GM19397 (cell line): Measurements from ENCODE around the gene ALOX12B.
"Not testable (repeated sequence)": the region's sequence is repeated elsewhere in the genome, so short reads cannot be mapped to it uniquely, and the experiment has no call there.

Source experiments
- ATAC-seq: cut with Tn5 transposase; IDR thresholded peaks from one replicate; pipeline ENCODE4 v1.9.1; 2021; ENCODE audit warnings: mild to moderate bottlenecking, moderate library complexity; ENCODE audit not compliant: unreplicated experiment

Gene ALOX12B

DNA sequence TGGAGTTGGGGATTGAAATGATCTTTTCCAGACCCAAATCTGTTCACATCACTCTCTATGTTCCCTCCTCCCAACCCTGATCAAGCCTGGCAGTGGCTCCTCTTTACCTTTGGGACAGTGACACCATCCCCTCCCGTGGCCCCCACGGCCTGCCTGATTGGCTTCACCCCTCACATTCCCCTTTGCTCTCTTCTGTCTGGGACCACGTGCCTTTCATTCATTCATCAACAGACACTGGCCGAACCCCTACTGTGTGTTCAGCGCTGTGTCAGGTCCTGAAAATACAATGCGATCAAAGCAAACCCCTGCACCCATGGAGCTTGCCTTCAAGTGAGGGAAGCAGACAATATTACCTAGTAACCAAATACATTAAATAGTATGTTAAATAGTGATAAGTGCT, 2.2 kb upstream of the ALOX12B start:
- no peak for ATAC-seq

DNA sequence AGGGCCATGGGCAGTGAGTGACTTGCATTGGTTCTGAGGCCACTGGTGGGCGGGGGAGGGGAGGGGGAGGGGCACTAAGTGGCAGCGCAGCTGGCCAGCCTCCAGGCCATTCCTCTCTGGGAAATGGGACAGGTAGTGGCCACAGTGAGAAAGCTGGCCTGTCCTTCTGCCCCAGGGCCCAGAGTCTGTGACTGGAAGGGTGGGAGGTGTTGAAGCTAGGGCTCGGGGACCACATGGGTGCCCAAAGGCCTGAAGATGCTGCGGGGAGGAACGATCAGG, 375 bp upstream of the ALOX12B start:
- ATAC-seq: no peak

DNA sequence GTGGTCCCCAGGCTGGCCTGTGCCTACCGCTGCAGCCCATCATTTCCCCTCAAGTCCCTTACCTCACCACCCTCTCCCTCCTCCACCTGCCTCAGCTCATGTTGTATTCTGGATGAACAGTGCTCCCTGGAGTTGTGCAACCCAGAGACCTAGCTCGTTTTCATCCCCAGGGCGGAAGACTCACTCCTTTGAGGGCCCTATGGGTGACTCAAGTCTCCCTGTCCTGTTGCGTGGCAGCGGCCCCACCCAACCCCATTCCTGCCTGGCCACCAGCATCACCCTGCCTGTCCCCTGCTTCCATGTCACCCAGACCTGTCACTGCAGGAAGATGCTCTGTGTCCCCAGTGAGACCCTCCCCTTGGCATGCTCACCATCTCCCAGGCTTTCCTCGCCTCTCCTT, 3.3 kb downstream of the ALOX12B start:
- no peak for ATAC-seq

DNA sequence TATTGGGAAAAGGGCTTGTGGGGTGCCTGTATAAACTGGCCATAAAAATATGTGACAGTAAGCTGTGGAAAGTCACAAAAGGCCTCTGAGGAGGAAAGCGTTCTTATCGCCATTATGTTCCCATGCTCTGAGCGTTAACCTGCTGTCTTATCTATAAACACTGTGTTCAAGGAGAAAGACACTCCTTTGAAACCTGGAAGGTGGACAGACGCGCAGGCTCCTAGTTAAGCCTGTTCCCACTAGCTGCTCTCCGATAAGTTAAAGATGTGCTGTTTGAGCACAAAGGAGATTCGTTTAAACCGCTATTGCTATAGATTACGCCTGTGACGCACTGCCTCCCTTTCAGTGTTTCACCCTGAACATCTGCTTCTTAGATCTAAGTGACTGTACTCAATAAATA, 5.2 kb downstream of the ALOX12B start:
- no peak for ATAC-seq

DNA sequence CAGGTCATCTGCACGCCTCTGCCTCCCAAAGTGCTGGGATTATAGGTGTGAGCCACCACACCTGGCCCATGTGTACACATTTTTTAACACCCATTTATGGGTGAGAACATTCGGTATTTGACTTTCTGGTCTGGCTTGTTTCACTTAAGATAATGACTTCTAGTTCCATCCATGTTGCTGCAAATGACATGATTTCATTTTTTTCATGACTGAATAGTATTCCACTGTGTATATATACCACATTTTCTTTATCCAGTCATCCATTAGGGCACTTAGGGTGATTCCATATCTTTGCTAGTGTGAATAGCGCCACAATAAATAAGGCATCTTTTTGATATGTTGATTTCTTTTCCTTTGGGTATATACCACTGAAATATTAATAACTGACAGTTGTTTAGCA, 5.6 kb downstream of the ALOX12B start:
- ATAC-seq: no peak

DNA sequence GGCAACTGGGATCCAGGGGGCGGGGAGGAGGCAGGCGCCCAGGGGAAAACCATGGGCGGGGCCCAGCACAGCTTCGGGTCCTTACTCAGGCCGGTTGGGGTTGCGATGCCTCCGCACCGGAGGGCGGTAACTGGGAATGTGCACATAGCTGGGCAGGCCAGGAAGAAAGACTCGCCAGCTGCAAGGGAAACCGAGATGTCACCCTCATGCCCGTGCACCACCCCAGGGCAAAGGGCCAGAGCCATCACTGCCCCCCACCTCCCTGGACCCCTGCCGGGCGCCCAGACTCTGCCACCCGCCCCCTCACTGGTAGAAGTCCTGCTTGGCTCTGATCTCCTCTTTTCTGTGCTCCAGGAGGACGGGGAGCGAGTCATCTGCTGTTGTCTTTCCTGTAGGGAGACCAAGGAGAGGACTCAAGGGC, 6.7 kb downstream of the ALOX12B start:
- ATAC-seq: no peak

DNA sequence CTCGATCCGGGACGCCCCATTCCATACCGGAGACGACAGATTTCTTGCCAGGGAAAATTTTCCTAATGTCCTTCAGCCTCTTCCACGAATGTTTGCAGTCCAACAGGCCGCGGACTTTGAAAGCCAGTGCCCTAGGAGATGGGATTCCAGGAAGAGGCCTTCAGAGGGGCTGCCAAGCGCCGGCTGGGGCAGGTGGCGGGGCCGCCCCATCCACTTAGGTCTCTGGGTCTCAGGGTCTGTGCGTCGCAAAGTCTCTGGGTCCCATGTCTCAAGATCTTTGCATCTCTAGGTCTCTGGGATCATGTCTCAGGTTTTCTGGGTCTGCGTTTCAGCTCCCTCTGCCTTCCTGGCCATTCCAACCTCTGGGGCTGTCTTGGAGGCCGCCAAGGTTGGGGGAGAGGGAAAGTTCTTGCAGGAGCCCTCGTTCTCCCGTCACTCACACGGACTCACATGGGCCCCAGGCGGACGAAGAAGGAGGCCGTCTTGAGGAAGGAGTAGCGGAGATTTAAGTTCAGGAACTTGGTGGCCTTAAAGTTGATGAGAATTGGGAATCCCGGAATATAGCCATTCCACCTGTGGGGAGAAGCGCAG, 7.2 kb downstream of the ALOX12B start:
- ATAC-seq: no peak

DNA sequence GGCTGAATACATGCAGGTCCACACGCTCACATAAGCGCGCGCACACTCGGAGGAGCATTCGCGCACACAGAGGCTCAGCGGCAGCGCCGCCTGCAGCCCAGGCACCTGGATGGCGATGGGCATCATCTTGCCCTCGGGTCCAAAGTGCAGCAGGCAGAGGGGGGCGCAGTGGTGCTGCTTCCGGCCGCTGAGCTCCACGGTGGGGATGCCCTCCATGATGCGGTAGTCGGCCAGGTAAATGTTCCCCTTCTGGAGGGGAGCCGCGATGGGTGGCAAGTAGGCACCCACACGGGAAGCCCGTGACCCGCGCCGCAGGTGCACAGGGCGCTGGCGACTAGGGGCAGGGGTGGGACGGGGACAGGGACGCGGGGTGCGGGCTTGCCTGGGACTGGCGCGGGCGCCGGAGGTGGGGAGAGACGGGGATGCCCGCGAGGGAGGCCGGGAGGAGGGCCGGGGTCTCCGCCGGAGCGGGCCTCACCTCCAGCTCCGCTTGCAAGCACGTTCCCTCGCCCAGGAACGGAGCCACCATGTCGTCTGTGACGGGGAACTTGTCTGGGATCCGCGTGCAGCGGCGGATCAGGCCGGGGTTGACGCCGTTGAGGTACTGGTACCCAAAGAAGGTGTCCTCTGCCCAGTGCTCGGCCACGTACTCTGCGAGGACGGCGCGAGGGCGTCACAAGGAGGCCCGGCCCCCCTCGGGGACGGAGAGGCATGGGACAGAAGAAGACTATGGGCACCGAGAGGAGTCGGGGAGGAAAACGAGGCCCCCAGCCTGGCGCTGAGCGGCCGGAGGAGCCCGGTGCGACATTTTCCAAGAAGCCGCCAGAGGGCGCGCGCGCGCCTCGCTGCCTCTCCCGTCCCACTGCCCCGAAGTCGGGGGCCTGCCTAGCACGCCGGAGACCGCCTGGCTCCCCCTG, 8.0 kb downstream of the ALOX12B start:
- ATAC-seq: peak; percentile 58

DNA sequence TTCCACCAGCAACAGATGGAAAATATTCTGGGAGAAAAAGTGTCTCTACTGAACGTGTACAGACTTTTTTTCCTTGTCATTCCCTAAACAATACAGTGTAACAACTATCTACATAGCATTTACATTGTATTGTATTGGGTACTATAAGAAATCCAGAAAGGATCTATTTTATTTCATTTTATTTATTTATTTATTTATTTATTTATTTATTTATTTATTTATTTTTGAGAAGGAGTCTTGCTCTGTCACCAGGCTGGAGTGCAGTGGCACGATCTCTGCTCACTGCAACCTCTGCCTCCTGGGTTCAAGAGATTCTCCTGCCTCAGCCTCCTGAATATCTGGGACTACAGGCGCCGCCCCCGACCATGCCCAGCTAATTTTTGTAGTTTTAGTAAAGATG, 9.6 kb downstream of the ALOX12B start:
- not testable (repeated sequence) for ATAC-seq

DNA sequence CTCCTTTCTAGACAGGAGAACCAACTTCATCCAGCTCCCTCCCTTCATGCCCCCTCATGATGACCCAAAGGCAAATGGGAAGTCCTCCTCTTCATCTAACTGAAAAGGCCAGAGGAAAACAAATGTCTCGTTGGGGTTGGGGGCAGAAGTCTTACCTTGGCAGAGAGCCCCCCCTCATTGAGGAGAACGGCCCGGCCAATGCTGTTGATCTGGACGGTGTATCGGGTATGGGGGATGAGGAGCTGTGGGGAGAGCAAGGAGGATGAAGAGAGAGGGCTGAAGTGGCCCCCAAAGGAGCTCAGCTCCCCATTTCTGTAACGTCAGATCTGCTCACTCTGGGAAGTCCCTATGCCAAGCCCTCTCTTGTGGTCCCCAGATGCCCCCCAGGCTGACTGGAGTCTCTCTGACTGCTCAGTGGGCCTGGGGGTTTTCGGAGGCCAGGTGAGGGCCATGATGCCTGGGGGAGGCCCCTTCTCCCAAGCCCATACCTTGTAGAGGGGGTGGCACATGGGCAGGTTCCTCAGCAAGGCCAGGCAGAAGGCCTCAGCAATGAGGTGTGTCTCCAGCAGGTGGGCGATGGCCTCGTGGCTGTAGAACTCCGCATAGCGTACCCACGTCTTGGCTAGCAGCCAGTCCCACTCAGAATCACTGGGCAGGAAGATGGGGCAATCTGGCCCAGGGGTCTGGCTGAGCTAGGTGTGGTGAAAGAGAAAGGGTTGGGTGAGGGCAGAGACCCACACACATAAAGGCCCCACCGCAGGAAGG, 10.8 kb downstream of the ALOX12B start:
- no peak for ATAC-seq

DNA sequence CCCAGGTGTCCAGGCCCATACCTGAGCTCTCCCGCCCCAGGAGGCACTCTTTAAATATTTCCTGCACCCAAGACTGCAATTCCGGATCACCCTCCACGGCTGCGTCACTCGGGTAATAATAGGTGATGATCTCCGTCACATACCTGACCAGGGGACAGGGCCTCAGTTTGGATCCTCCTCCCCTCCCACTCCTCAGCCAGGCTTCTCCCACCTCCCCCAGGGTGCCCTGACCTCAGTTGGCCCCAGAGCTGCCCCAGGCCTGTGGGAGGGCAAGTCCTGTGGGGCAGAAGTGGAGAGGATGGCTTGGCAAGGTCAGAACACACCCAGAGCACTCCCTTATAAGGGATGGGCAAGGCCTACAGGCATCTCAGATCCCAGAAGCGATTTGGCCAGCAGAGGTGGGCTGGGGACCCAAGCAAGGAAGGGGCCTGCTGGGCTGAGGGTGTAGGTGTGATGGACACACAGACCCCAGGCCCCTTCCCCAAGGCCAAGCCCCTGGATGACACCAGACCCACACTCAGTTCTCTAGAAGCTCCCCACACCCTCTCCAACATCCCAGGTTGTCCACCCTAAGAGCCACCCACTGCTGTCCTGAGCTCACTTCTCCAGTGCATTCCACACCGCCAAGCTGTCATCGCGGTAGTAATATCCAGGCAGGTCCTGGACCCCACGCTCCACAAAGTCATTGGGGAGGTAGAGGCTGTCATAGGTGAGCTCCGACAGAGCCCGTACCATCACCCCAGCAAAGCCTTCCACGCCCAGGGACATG, 11.8 kb downstream of the ALOX12B start:
- ATAC-seq: no peak

DNA sequence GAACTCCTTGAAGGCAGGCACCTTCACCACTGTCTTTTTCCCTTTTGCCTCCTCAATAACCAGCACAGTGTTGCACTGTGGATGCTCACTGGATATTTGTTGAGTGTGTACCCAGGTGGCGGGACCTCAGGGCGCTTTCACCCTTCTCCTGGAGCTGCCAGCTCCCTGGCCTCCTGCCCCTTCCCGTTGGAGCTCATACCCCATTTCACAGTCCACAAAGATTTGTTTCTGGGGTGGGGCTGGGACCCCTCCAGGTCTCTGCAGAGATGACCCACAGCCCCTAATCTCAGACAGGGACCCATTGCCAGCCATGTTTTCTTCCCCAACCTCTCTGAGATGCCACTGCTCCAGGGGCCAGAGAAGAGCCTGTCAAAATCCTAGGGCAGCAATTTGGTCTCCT, 12.4 kb downstream of the ALOX12B start:
- ATAC-seq: no peak

DNA sequence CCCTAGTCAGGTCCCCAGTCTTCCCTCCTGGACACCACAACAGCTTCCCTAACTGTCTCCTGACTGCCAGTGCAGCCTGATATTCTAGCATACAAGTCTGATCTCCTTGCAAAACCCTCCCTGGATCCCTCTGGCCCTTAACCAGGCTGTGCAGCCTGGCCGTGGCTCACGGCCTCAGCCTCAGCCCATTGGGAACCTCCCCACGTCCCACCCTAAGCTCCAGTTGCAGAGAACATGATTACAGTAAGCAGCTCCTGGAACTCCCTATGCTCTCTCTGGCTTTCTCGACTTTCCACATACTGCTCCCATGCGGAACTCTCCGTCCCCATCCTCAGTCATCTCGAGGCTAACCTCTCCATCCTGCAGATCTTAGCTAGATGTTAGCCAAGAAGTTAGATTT, 13.0 kb downstream of the ALOX12B start:
- ATAC-seq: no peak

DNA sequence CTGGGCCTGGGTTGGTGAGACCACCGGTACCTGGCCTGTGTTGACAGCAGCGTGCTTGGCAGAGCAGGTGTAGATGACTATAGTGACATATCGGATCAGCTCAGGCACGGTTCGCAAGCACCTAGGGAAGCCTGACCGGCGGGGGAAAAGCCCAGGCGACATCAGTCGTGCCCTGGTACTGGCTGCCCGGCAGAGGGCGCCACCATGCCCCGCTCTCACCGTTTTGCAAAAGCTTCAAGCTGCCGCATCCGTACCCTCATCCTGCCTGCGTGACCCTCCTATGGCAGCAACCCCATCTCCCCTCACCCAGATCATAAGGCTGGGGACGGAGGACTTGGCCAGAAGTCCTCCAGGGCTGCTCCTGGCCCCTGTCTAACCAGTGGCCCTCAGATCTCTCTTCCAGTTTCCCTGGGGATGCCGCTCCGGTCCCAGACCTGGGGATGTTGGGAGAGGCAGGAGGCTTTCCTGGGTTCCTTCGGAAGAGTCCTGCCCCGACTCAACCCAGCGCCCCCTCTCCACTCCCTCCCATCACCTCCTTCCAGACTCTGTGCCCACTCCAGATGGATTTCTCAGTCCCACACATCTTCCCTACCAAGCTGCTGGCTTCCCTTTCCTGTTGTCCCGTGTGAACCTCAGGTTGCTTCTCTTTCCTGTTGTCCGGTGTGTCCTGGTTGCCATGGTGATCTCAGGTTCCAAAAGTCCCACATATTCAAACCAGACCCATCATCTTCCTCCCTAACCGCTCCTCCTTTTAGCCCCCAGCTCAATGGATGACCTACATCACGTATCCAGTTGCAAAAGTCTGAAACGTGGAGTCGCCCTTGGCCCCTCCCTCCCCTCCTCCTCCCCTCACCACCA, 13.7 kb downstream of the ALOX12B start:
- no peak for ATAC-seq

DNA sequence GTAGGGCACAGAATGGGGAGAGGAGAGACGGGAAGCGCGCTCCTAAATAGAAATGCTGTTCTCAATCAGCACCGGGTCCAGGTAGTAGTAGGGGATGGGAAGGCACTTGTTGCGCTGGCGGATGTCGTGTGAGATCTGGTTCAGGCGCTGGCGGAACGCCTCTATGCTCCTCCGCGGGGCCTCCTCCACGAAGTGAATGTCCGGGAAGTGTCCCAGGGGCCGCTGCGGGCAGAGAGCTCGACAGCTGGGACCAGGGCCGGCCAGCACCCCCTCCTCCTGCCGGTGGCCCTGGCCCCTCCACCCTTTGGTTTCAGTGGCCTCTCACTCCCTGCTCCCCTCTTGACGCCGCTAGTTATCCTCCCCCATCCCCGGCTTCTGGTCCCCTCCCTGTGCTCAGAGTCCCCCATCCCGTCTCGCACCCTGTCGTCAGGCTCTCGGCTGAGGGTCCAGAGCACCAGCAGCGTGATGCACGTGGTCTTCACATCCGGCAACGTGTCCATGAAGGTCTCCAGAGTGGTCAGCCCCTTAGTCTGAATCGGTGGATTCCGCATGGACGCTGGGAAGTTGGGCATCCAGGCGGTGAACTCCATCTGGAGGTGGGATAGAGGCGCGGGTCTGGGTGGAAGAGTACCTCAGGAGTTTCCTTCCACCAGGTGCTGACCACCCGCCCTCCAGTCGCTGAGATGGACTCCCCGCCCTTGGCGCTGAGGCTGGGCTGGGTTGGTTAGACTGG, 14.6 kb downstream of the ALOX12B start:
- no peak for ATAC-seq

DNA sequence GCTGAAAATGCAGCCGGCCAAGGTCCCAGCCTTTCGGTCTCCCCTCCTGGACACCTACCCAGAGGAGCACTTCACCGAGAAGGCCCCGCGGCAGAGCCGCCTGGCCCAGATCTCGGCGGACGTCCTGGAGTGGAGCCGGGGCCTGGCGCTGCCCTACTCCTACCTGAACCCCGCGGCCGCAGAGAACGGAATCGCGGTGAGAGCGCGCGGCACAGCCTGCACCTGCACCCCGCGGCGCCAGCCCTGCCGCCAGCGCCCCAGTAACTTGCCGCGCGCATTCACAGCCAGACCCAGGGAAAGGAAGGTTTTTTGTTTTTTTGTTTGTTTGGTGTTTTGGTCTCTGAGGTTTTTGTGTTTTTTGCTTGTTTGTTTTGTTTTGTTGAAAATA, 15.2 kb downstream of the ALOX12B start:
- ATAC-seq: no peak

DNA sequence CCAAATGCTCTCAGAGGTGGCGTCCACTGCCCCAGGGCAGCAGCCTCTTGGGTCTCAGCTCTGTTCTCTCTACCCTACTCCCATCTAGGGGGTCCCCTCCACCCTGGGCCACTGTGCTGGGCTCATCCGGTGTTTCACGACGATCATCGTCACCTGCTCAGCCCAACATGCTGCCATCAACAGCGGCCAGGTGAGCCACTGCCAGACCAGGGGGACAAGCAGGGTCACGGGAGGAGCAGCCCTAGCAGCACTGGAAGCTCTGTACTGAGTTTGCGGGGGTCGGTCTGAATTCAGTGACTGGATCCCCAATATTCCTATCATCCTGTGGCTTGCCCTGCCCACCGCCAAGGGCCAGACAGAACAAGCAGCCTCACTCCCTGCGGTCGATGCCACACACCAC, 16.0 kb downstream of the ALOX12B start:
- ATAC-seq: no peak

DNA sequence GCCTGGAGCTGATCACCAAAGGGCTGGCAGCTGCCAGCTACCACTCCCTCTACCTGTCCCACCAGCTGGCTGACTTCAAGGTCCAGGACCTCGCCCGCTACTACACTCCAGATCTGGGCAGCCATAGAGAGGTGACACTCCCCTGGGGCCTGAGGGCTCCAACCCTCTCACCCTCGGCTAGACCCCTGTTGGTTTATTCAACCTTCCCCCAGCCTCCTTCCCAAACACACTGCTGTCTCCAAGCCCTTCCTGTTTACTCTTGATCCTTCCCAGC, 18.0 kb downstream of the ALOX12B start:
- ATAC-seq: no peak

DNA sequence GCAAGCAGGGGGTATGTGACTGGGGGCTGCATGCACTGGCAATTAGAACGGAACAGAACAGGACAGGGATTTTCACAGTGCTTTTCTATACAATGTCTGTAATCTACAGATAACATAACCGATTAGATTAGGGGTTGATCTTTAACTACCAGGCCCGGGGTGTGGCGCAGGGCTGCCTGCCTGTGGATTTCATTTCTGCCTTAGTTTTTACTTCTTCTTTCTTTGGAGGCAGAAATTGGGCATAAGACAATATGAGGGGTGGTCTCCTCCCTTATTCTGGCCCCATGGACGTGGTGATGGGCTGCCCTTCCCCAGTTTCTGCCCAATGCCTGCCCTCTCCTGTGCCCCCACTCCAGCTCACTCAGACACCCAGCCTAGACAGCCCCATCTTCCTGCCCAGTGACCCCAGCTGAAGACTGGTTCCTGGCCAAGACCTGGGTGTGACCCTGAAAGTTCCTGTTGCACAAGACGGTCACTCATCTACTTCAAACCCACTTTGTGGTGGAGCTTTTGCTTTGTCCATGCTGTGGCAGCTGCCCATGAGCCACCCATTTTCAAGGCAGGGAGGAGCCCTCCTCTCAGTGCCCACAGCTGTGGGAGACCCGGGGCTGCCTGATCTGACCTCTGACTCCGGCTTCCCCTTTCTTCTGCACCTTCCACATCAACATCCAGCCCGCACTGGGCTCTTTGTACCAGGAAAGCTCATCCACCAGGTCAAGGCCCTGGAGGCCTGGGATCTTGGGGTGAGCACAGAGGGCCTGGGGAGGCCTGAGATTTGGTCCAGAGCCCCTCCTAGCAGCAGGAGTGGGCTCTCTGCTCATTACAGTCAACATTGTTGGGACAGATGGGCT, 18.6 kb downstream of the ALOX12B start:
- ATAC-seq: no peak
